Activated CD8-positive, alpha-beta memory T cell treated with anti-CD3 and anti-CD28 coated beads for 4 hours (primary cell): ENCODE data around the gene C12orf60.
A peak's percentile ranks its signal among the peaks of the same experiment; 100 is the strongest.
"Not testable (repeated sequence)": the region's sequence is repeated elsewhere in the genome, so short reads cannot be mapped to it uniquely, and the experiment has no call there.

Experiments
- DNase-seq, 2 donors: peaks; one replicate each; pipeline ENCODE4 v3.0.0-alpha.2; 2020; ENCODE audit warnings: low read depth in 2 of 2

The C12orf60 gene

GRCh38 chr12:14803011-14803829 is at the start of gene C12orf60, which contains the start of gene WBP11:
TSS of gene C12orf60 (plus strand) at chr12:14803670. CDS start at chr12:14822936, 19,266 bp downstream.
TSS of gene WBP11 (minus strand) at chr12:14803478. CDS start at chr12:14801383, 2,095 bp downstream.
- DNase-seq, result peak; percentile 64 to 83

GRCh38 chr12:14756334-14757143 is 46.9 kb upstream of the C12orf60 start:
- no peak for DNase-seq

- DNase-seq, result not testable (repeated sequence)
These were observed 43.7 kb upstream of the C12orf60 start for GRCh38 chr12:14759711-14760280.

GRCh38 chr12:14765398-14765797 is 38.1 kb upstream of the C12orf60 start:
- no peak for DNase-seq

- DNase-seq, result not testable (repeated sequence)
These were observed 37.5 kb upstream of the C12orf60 start for GRCh38 chr12:14766020-14766419.

GRCh38 chr12:14766649-14767215 is 36.7 kb upstream of the C12orf60 start:
- no peak for DNase-seq

GRCh38 chr12:14767617-14768016 is 35.9 kb upstream of the C12orf60 start:
- no peak for DNase-seq

GRCh38 chr12:14768823-14769405 is 34.6 kb upstream of the C12orf60 start:
- DNase-seq, result no peak

- no peak for DNase-seq
These were observed 34.0 kb upstream of the C12orf60 start for GRCh38 chr12:14769466-14769968.

- peak; percentile 74 to 75 for DNase-seq
These were observed 33.4 kb upstream of the C12orf60 start for GRCh38 chr12:14769969-14770495.

GRCh38 chr12:14770496-14771461 is 32.7 kb upstream of the C12orf60 start:
- peak; percentile 87 to 88 for DNase-seq

GRCh38 chr12:14771651-14772137 is 31.8 kb upstream of the C12orf60 start:
- DNase-seq, result no peak

- DNase-seq, result no peak
These were observed 30.5 kb upstream of the C12orf60 start for GRCh38 chr12:14772946-14773345.

- DNase-seq, result no peak
These were observed 29.8 kb upstream of the C12orf60 start for GRCh38 chr12:14773685-14774073.

- peak; percentile 58 to 75 for DNase-seq
These were observed 29.2 kb upstream of the C12orf60 start for GRCh38 chr12:14774074-14774905.

GRCh38 chr12:14774906-14775635 is 28.4 kb upstream of the C12orf60 start:
- no peak for DNase-seq

- no peak for DNase-seq
These were observed 27.9 kb upstream of the C12orf60 start for GRCh38 chr12:14775636-14775980.
